OCI-LY7 (cell line): ENCODE measurements around the gene SPON1. TPM values are rescaled to one million over a fixed set of nuclear protein-coding genes. Genes with fewer than 3 reads are reported as not detected.

Experiments used
- BruUV-seq: library from RNA; stranded (reverse); fragments of 400-500 nt; replicated peaks from 2 replicates; lab custom pipeline; 2021; lab: Mats Ljungman, UMichigan
- CTCF ChIA-PET: fragments of 300-600 bp; sonication (Branson Sonifier 250); formaldehyde crosslinking; loops from one replicate; lab custom pipeline; 2022; ENCODE audit warnings: antibody characterized with exemption; ENCODE audit not compliant: unreplicated experiment; lab: Charles Lee
- POLR2A ChIA-PET: fragments of 300-600 bp; sonication (Branson Sonifier 250); formaldehyde crosslinking; loops from one replicate; lab custom pipeline; 2022; ENCODE audit warnings: antibody characterized with exemption; lab: Charles Lee
- DNase-seq: peaks from one replicate; pipeline ENCODE4 v3.0.0-alpha.2; 2015; ENCODE audit warnings: low spot score
- H2AFZ ChIP-seq: fragments of 200-600 bp; sonication (generic), shearing (Covaris generic); 2 replicates; pipeline ENCODE4 v1.6.1; 2014; ENCODE audit warnings: mild to moderate bottlenecking, antibody characterized with exemption, low read length, moderate library complexity
- H3K27ac ChIP-seq: fragments of 200-600 bp; sonication (generic); 2 replicates; pipeline ENCODE4 v1.5.1; 2014; ENCODE audit warnings: mixed run types, low read depth, mild to moderate bottlenecking, moderate library complexity, low read length, inconsistent platforms; ENCODE audit not compliant: poor library complexity, severe bottlenecking
- H3K36me3 ChIP-seq: fragments of 200-600 bp; sonication (generic); 2 replicates; pipeline ENCODE4 v1.6.1; 2014; ENCODE audit warnings: mild to moderate bottlenecking, antibody characterized with exemption, low read length, moderate library complexity, mixed read lengths; ENCODE audit not compliant: insufficient read depth
- H3K4me1 ChIP-seq: fragments of 200-600 bp; sonication (generic); 2 replicates; pipeline ENCODE4 v1.5.1; 2014; ENCODE audit warnings: mild to moderate bottlenecking, low read length; ENCODE audit not compliant: insufficient read depth, poor library complexity, severe bottlenecking
- H3K4me2 ChIP-seq: fragments of 200-600 bp; sonication (generic); 2 replicates; pipeline ENCODE4 v1.6.1; 2014; ENCODE audit warnings: mild to moderate bottlenecking, low read length
- H3K4me3 ChIP-seq: fragments of 200-600 bp; sonication (generic); 2 replicates; pipeline ENCODE4 v1.5.1; 2014; ENCODE audit warnings: mild to moderate bottlenecking, low read depth, low read length; ENCODE audit not compliant: poor library complexity, severe bottlenecking
- H3K79me2 ChIP-seq: fragments of 200-600 bp; sonication (generic); 2 replicates; pipeline ENCODE4 v1.6.1; 2016; ENCODE audit warnings: low read depth, mild to moderate bottlenecking, low read length, moderate library complexity, mixed read lengths; ENCODE audit not compliant: insufficient read depth
- H3K9me2 ChIP-seq: fragments of 200-600 bp; sonication (generic); 2 replicates; pipeline ENCODE4 v1.6.1; 2016; ENCODE audit warnings: mild to moderate bottlenecking, low read length, mixed read lengths; ENCODE audit not compliant: insufficient read depth
- H3K9me3 ChIP-seq: fragments of 200-600 bp; sonication (generic); 2 replicates; pipeline ENCODE4 v1.6.1; 2014; ENCODE audit warnings: mild to moderate bottlenecking, mixed run types, low read length, mixed read lengths
- H4K20me1 ChIP-seq: fragments of 200-600 bp; sonication (generic); 2 replicates; pipeline ENCODE4 v1.6.1; 2014; ENCODE audit warnings: mild to moderate bottlenecking, antibody characterized with exemption, low read length, moderate library complexity, mixed read lengths; ENCODE audit not compliant: insufficient read depth
- EZH2phosphoT487 ChIP-seq: fragments of 200-600 bp; sonication (generic); IDR thresholded peaks from 2 replicates; pipeline ENCODE4 v1.6.1; 2018; ENCODE audit warnings: low read depth, borderline replicate concordance, mild to moderate bottlenecking, mixed run types, antibody characterized with exemption, low read length, moderate library complexity, mixed read lengths
- intact Hi-C: fragments of 100-400 bp; cut with micrococcal nuclease; formaldehyde crosslinking; loops from one replicate; pipeline ENCODE4 v1.10.0; 2022; ENCODE audit not compliant: unreplicated experiment
- total RNA-seq, 2 experiments: library from RNA; depleted of rRNA in 1 of 2; stranded (reverse); fragments of >200 nt in 1 of 2; shearing (Covaris generic) in 1 of 2; gene quantifications; 2 replicates each; pipeline ENCODE4 v1.2.3, GENCODE V29; 2014 to 2022
- TF ChIP-seq, protein P1 (sequence below): fragments of 200-600 bp; sonication (generic); conservative IDR thresholded peaks from 2 replicates; pipeline ENCODE4 v1.5.1; 2014; ENCODE audit warnings: mild to moderate bottlenecking, antibody characterized with exemption, low read length, moderate library complexity, mixed read lengths

SPON1 gene
- total RNA-seq, 2 experiments from 2014 or later: 0.38 TPM; not detected in 1

DNA sequence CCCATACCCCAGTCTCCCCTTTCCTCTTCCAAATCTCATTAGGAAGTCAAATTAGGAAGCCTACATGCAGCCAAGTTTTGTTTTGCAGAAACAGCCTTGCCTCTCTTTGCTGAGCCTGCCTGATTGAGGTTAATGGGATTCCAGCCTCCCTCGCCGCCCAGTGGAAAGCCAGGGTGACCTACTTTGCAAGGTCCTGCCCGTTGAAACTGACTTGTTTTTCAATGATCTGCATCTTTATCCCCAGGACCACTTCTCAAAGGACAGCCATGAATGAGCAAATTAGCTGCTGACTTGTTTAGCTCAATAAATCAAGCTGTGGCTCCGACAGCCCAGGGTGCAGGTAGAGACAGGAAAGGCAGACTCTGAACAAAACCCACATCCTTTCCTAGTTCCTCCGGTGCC, 286.1 kb downstream of the SPON1 start:
- Histone ChIP-seq H3K4me3 (no peak overlapping the region), H3K79me2 (no peaks in the 10 kb centered on the region), H3K4me2 (peak overlapping the region; percentile 36), H3K9me2 (no peaks in the 10 kb centered on the region), H2AFZ (peak overlapping the region; percentile 49; the same call in 1 of the 2 replicates), H3K36me3 (no peaks in the 10 kb centered on the region), H3K27ac (no peak overlapping the region), H3K9me3 (no peaks in the 10 kb centered on the region), H3K4me1 (peaks cover 12% of the 10 kb centered on the region), H4K20me1 (no peaks in the 10 kb centered on the region)
- TF ChIP-seq EZH2phosphoT487: no peak
- TF ChIP-seq, protein P1, sequence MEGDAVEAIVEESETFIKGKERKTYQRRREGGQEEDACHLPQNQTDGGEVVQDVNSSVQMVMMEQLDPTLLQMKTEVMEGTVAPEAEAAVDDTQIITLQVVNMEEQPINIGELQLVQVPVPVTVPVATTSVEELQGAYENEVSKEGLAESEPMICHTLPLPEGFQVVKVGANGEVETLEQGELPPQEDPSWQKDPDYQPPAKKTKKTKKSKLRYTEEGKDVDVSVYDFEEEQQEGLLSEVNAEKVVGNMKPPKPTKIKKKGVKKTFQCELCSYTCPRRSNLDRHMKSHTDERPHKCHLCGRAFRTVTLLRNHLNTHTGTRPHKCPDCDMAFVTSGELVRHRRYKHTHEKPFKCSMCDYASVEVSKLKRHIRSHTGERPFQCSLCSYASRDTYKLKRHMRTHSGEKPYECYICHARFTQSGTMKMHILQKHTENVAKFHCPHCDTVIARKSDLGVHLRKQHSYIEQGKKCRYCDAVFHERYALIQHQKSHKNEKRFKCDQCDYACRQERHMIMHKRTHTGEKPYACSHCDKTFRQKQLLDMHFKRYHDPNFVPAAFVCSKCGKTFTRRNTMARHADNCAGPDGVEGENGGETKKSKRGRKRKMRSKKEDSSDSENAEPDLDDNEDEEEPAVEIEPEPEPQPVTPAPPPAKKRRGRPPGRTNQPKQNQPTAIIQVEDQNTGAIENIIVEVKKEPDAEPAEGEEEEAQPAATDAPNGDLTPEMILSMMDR: no peak
- DNase-seq: peak; percentile 45
- POLR2A ChIA-PET: interaction anchor here (1.4 kb wide), 1 partner anchor 472 kb away, joined by 3 read pairs; no protein-coding TSS in a partner anchor
- CTCF ChIA-PET: interaction anchor here (2.0 kb wide), 1 partner anchor 472 kb away, joined by 5 read pairs; no protein-coding TSS in a partner anchor
- BruUV-seq: no TSS peak
- intact Hi-C loops: loop anchor here (2.0 kb wide), 3 partner anchors 100 to 284 kb away; no protein-coding TSS in a partner anchor

- Histone ChIP-seq H2AFZ (peak overlapping the region; percentile 49; the same call in 1 of the 2 replicates), H3K79me2 (no peaks in the 10 kb centered on the region), H3K36me3 (no peaks in the 10 kb centered on the region), H3K4me3 (no peak overlapping the region), H3K4me1 (peaks cover 12% of the 10 kb centered on the region), H3K27ac (no peak overlapping the region), H4K20me1 (no peaks in the 10 kb centered on the region), H3K9me2 (no peaks in the 10 kb centered on the region), H3K4me2 (peak overlapping the region; percentile 36), H3K9me3 (no peaks in the 10 kb centered on the region)
- ChIA-PET CTCF (interaction anchor here (2.0 kb wide), 1 partner anchor 473 kb away, joined by 5 read pairs; no protein-coding TSS in a partner anchor), POLR2A (interaction anchor here (0.6 to 1.4 kb wide), 2 partner anchors 65 to 473 kb away, joined by 3 read pairs; no protein-coding TSS in a partner anchor)
- no peak for TF ChIP-seq EZH2phosphoT487
- TF ChIP-seq, protein P1: peak; percentile 98
- no TSS peak for BruUV-seq
- peak; percentile 74 for DNase-seq
- intact Hi-C loops: loop anchor here (1.0 to 2.0 kb wide), 6 partner anchors 101 to 477 kb away; no protein-coding TSS in a partner anchor
Observed at GRCh38 chr11:14249121-14249963, 286.8 kb downstream of the SPON1 start.
